HepG2 (cell line): ENCODE data around the gene NAT9. TPM values are rescaled to one million over a fixed set of nuclear protein-coding genes. Genes with fewer than 3 reads are reported as not detected.

Source experiments
- BCLAF1 ChIP-seq: fragments of 450-650 bp; IDR thresholded peaks from 2 replicates; pipeline ENCODE4 v1.6.1; 2017; ENCODE audit warnings: mild to moderate bottlenecking
- CSRNP1 ChIP-seq: sonication (generic); formaldehyde crosslinking; IDR thresholded peaks from 2 replicates; pipeline ENCODE4 v1.8.1; 2023; ENCODE audit warnings: mild to moderate bottlenecking, missing genetic modification reagents
- HMGXB3 ChIP-seq: sonication (generic); formaldehyde crosslinking; IDR thresholded peaks from 2 replicates; pipeline ENCODE4 v1.4.0; 2020; ENCODE audit warnings: missing genetic modification reagents, borderline replicate concordance
- SIX4 ChIP-seq: sonication (generic); formaldehyde crosslinking; IDR thresholded peaks from 2 replicates; pipeline ENCODE4 v1.4.0; 2020; ENCODE audit warnings: missing genetic modification reagents
- SOX5 ChIP-seq: IDR thresholded peaks from 2 replicates; pipeline ENCODE4 v1.6.1; 2016; ENCODE audit warnings: borderline replicate concordance
- ZBTB25 ChIP-seq: IDR thresholded peaks from 2 replicates; pipeline ENCODE4 v1.6.1; 2018; ENCODE audit warnings: missing genetic modification reagents
- ZC3H13 ChIP-seq: sonication (generic); formaldehyde crosslinking; IDR thresholded peaks from 2 replicates; pipeline ENCODE4 v1.8.1; 2023; ENCODE audit warnings: mild to moderate bottlenecking, missing genetic modification reagents, moderate library complexity
- ZNF281 ChIP-seq: sonication (generic); formaldehyde crosslinking; IDR thresholded peaks from 2 replicates; pipeline ENCODE4 v1.4.0; 2020; ENCODE audit warnings: missing genetic modification reagents, borderline replicate concordance
- ZNF333 ChIP-seq: sonication (generic); formaldehyde crosslinking; IDR thresholded peaks from 2 replicates; pipeline ENCODE4 v1.4.0; 2020; ENCODE audit warnings: mild to moderate bottlenecking, missing genetic modification reagents, borderline replicate concordance
- polyA plus RNA-seq, 8 experiments: library from polyadenylated mRNA; depleted of rRNA in 3 of 8; stranded (reverse) in 7 of 8; unstranded in 1 of 8; fragments of >200 nt; fragmentation: Illumina TruSeq in 4 of 8; extraction: Trizol in 4 of 8; gene quantifications; 2 replicates each; pipeline versions ENCODE4 v1.2.1 to v1.2.3, GENCODE V29; 2011 to 2016; ENCODE audit warnings: low read depth in 4 of 8, missing spikeins in 1 of 8, mixed read lengths in 1 of 8; ENCODE audit not compliant: insufficient read depth in 1 of 8
- total RNA-seq, 5 experiments: library from RNA; depleted of rRNA; stranded (reverse); fragments of >200 nt; fragmentation: Illumina TruSeq; extraction: Trizol; gene quantifications; 2 replicates each; pipeline ENCODE4 v1.2.3, GENCODE V29; 2016; ENCODE audit warnings: low read depth in 1 of 5

Gene NAT9
- total and polyA plus RNA-seq, 2 of the 13 experiments (the other 11 are each of a cell fraction or from before 2014, with no cell fraction given) = 39.7 to 44.2 TPM

GRCh38 chr17:74758848-74759168 lies 17.3 kb downstream of the NAT9 start (continued):
- TF ChIP-seq ZNF281 (no peak), SOX5 (CRISPR knock-in tag) (no peak), HMGXB3 (CRISPR knock-in tag) (no peak), ZNF333 (CRISPR knock-in tag) (no peak), ZBTB25 (no peak), SIX4 (CRISPR knock-in tag) (no peak), ZC3H13 (CRISPR knock-in tag) (0 out of 2 replicates have a peak, but pooled peaks have one; percentile 34), CSRNP1 (CRISPR knock-in tag) (no peak), BCLAF1 (no peak)
